OCI-LY1 (cell line): ENCODE data around the gene ASPA.

ENCODE experiments used
- H2AFZ ChIP-seq: fragments of 200-600 bp; sonication (generic), shearing (Covaris generic); 2 replicates; pipeline ENCODE4 v1.6.0; 2014; ENCODE audit warnings: antibody characterized with exemption, mild to moderate bottlenecking, low read length
- H3F3A ChIP-seq: fragments of 200-600 bp; sonication (generic), shearing (Covaris generic); 2 replicates; pipeline ENCODE4 v1.6.0; 2014; ENCODE audit warnings: mild to moderate bottlenecking, antibody characterized with exemption, low read length, moderate library complexity; ENCODE audit not compliant: insufficient read depth
- H3K27ac ChIP-seq: fragments of 200-600 bp; sonication (generic); 2 replicates; pipeline ENCODE4 v1.5.1; 2014; ENCODE audit warnings: low read length, mixed run types, mild to moderate bottlenecking, low read depth; ENCODE audit not compliant: poor library complexity, severe bottlenecking
- H3K27me3 ChIP-seq: fragments of 200-600 bp; sonication (generic); 2 replicates; pipeline ENCODE4 v1.6.0; 2014; ENCODE audit warnings: antibody characterized with exemption, mild to moderate bottlenecking, low read length, moderate library complexity; ENCODE audit not compliant: insufficient read depth
- H3K36me3 ChIP-seq: fragments of 200-600 bp; sonication (generic); 2 replicates; pipeline ENCODE4 v1.6.1; 2014; ENCODE audit warnings: mild to moderate bottlenecking, antibody characterized with exemption, low read length, moderate library complexity, mixed read lengths; ENCODE audit not compliant: insufficient read depth
- H3K4me1 ChIP-seq: fragments of 200-600 bp; sonication (generic); 2 replicates; pipeline ENCODE4 v1.5.1; 2014; ENCODE audit warnings: mild to moderate bottlenecking, low read length, moderate library complexity; ENCODE audit not compliant: insufficient read depth, severe bottlenecking
- H3K4me2 ChIP-seq: fragments of 200-600 bp; sonication (generic), shearing (Covaris generic); 2 replicates; pipeline ENCODE4 v1.6.1; 2014; ENCODE audit warnings: low read length
- H3K4me3 ChIP-seq: fragments of 200-600 bp; sonication (generic); 2 replicates; pipeline ENCODE4 v1.5.1; 2014; ENCODE audit warnings: low read length, low read depth, mild to moderate bottlenecking, mixed read lengths; ENCODE audit not compliant: poor library complexity, severe bottlenecking
- H3K79me2 ChIP-seq: fragments of 200-600 bp; shearing (Covaris generic); 2 replicates; pipeline ENCODE4 v1.6.1; 2016; ENCODE audit warnings: mixed run types, low read length, mixed read lengths; ENCODE audit not compliant: insufficient read depth
- H3K9ac ChIP-seq: fragments of 200-600 bp; sonication (generic), shearing (Covaris generic); 2 replicates; pipeline ENCODE4 v1.6.1; 2014; ENCODE audit warnings: mild to moderate bottlenecking, low read length, mixed read lengths
- H3K9me2 ChIP-seq: fragments of 200-600 bp; sonication (generic), shearing (Covaris generic); 2 replicates; pipeline ENCODE4 v1.6.1; 2014; ENCODE audit warnings: low read depth, mild to moderate bottlenecking, low read length, mixed read lengths
- H3K9me3 ChIP-seq: fragments of 200-600 bp; shearing (Covaris generic); 2 replicates; pipeline ENCODE4 v1.6.1; 2014; ENCODE audit warnings: low read length, mixed read lengths
- H4K20me1 ChIP-seq: fragments of 200-600 bp; sonication (generic), shearing (Covaris generic); 2 replicates; pipeline ENCODE4 v1.6.0; 2016; ENCODE audit warnings: mild to moderate bottlenecking, low read length; ENCODE audit not compliant: insufficient read depth
- CTCF ChIP-seq: fragments of 200-600 bp; sonication (generic), shearing (Covaris generic); IDR thresholded peaks from 2 replicates; pipeline ENCODE4 v1.5.1; 2017; ENCODE audit warnings: mild to moderate bottlenecking, antibody characterized with exemption, low read length, moderate library complexity, mixed read lengths
- EZH2 ChIP-seq: fragments of 200-600 bp; sonication (generic), shearing (Covaris generic); IDR thresholded peaks from 2 replicates; pipeline ENCODE4 v1.8.0; 2017; ENCODE audit warnings: borderline replicate concordance, mixed run types, mild to moderate bottlenecking, antibody characterized with exemption, low read length, moderate library complexity, mixed read lengths

ASPA gene

DNA sequence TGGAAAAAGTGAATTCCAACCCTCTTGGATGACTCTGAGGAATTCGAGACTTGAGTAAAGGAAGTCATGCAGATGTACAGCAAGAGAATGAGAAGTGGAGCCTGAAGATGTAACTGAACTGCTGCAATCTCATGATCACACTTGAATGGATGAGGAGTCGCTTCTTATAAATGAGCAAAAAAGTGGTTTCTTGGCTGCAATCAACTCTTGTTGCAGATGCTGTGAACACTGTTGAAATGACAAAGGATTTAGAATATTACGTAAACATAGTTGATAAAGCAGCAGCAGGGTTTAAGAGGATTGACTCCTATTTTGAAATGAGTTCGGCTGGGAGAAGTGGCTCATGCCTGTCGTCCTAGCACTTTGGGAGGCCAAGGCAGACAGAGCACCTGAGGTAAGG lies 25.5 kb downstream of the ASPA start:
- Histone ChIP-seq H3K9ac (no peak overlapping the region), H3K9me2 (no peaks in the 10 kb centered on the region), H4K20me1 (no peaks in the 10 kb centered on the region), H3K27ac (no peak overlapping the region), H3K27me3 (peaks cover 6% of the 10 kb centered on the region; the same call in 1 of the 2 replicates), H3K4me3 (no peak overlapping the region), H3K4me1 (no peaks in the 10 kb centered on the region), H3K9me3 (no peaks in the 10 kb centered on the region), H3K79me2 (no peaks in the 10 kb centered on the region), H3K36me3 (no peaks in the 10 kb centered on the region), H3F3A (no peaks in the 10 kb centered on the region), H2AFZ (no peak overlapping the region), H3K4me2 (no peak overlapping the region)
- TF ChIP-seq CTCF: no peak
- TF ChIP-seq EZH2: no peak

GRCh38 chr17:3502466-3502865 lies 26.7 kb downstream of the ASPA start:
- no peak overlapping the region for H2AFZ ChIP-seq
- no peaks in the 10 kb centered on the region for H3F3A ChIP-seq
- H3K9ac ChIP-seq: no peak overlapping the region
- H3K4me3 ChIP-seq: no peak overlapping the region
- no peaks in the 10 kb centered on the region for H3K9me2 ChIP-seq
- no peak overlapping the region for H3K27ac ChIP-seq
- no peaks in the 10 kb centered on the region for H3K4me1 ChIP-seq
- H4K20me1 ChIP-seq: no peaks in the 10 kb centered on the region
- H3K9me3 ChIP-seq: no peaks in the 10 kb centered on the region
- H3K79me2 ChIP-seq: no peaks in the 10 kb centered on the region
- no peak for TF ChIP-seq EZH2
- TF ChIP-seq CTCF: no peak
- peaks cover 6% of the 10 kb centered on the region; the same call in 1 of the 2 replicates for H3K27me3 ChIP-seq
- H3K4me2 ChIP-seq: no peak overlapping the region
- no peaks in the 10 kb centered on the region for H3K36me3 ChIP-seq

DNA sequence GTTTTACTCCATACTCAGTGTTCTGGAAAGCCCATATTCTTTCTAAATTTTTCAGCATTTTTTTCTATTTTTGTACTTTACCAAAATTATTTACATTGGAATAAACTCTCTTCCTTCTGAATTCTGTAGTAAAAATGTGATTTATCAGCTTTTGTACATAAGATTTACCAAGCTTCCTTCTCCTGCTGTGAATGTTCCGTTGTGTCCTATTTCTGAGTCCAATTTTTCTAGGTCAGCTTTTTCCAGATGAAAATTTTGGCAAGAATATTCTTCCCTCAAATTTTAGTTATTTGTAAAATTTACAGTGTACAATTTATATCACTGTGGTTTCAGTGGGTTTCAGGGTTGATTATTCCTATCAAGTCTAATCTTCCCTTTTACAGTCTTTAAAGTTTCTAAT lies 27.5 kb downstream of the ASPA start:
- no peak overlapping the region for H3K27ac ChIP-seq
- no peaks in the 10 kb centered on the region for H3K4me1 ChIP-seq
- no peaks in the 10 kb centered on the region for H3K36me3 ChIP-seq
- no peak overlapping the region for H3K4me2 ChIP-seq
- H3K27me3 ChIP-seq: peaks cover 6% of the 10 kb centered on the region; the same call in 1 of the 2 replicates
- H3K9me2 ChIP-seq: no peaks in the 10 kb centered on the region
- H3K9me3 ChIP-seq: no peaks in the 10 kb centered on the region
- no peaks in the 10 kb centered on the region for H3K79me2 ChIP-seq
- no peak overlapping the region for H3K9ac ChIP-seq
- H2AFZ ChIP-seq: no peak overlapping the region
- TF ChIP-seq CTCF: no peak
- no peak for TF ChIP-seq EZH2
- no peaks in the 10 kb centered on the region for H4K20me1 ChIP-seq
- no peaks in the 10 kb centered on the region for H3F3A ChIP-seq
- no peak overlapping the region for H3K4me3 ChIP-seq
